ENCODE measurements around the gene TANGO2.

DNA sequence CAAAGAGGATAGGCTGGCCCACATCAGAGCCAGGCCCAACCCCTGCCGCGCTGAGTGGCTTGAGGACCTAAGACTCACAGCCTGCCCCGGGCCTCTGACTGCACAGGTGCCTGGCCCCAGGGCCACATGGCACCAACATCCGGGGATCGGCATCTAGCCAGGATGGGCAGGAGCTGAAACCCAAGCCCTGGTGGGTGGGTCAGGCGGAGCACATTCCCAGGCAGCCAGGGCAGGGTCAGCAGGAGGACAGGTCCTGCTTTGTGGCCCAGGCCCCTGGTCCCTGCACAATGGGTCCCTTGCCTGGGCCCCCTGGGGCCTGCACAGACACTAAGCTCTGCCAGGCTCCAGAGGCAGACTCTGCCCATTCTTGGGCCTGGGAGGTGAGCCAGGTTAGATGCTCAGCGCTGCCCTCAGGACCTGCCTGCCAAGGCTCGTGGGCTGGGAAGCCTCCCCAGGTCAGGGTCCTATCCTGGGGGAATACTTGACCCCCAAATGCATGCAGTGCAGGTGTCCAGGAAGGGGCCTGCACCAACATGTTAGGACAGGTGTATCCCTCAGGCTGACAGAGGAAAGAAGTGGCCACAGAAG is 37.8 kb upstream of the TANGO2 start:
- TF ChIP-seq, protein P1, sequence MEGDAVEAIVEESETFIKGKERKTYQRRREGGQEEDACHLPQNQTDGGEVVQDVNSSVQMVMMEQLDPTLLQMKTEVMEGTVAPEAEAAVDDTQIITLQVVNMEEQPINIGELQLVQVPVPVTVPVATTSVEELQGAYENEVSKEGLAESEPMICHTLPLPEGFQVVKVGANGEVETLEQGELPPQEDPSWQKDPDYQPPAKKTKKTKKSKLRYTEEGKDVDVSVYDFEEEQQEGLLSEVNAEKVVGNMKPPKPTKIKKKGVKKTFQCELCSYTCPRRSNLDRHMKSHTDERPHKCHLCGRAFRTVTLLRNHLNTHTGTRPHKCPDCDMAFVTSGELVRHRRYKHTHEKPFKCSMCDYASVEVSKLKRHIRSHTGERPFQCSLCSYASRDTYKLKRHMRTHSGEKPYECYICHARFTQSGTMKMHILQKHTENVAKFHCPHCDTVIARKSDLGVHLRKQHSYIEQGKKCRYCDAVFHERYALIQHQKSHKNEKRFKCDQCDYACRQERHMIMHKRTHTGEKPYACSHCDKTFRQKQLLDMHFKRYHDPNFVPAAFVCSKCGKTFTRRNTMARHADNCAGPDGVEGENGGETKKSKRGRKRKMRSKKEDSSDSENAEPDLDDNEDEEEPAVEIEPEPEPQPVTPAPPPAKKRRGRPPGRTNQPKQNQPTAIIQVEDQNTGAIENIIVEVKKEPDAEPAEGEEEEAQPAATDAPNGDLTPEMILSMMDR (IDR thresholded peaks at IDR 0.05 in 2 of 3, conservative IDR thresholded peaks at IDR 0.05 in 1 of 3; ENCODE audit: borderline replicate concordance in 1 of 3, insufficient read depth in 1 of 3, low read depth in 2 of 3, low read length in 2 of 3) = no peak
- TF ChIP-seq EZH2 (IDR thresholded peaks at IDR 0.05) = no peak
- no peak for TF ChIP-seq ELF1 (IDR thresholded peaks at IDR 0.05; ENCODE audit: borderline replicate concordance, low read depth)
- TF ChIP-seq POLR2A (IDR thresholded peaks at IDR 0.05; ENCODE audit: borderline replicate concordance, extremely low read depth, insufficient read depth, insufficient read length) = no peak
- TF ChIP-seq POLR2AphosphoS5 (IDR thresholded peaks at IDR 0.05; ENCODE audit: low read depth, low read length) = no peak
- no peak for TF ChIP-seq EZH2phosphoT487 (IDR thresholded peaks at IDR 0.05; ENCODE audit: borderline replicate concordance)
- TF ChIP-seq ZNF274 (IDR thresholded peaks at IDR 0.05; ENCODE audit: low read depth, low read length) = no peak
- TF ChIP-seq CBX3 (IDR thresholded peaks at IDR 0.05; ENCODE audit: low read depth) = no peak
- TF ChIP-seq CEBPB (IDR thresholded peaks at IDR 0.05; ENCODE audit: low read depth) = no peak
- TF ChIP-seq SIN3A (IDR thresholded peaks at IDR 0.05; ENCODE audit: low read depth) = no peak
- TF ChIP-seq FOSL1 (IDR thresholded peaks at IDR 0.05; ENCODE audit: low read depth) = no peak

All from HCT116 (cell line).